SJCRH30 (cell line): Measurements from ENCODE around the gene ATP6V1G2. TPM values are rescaled to one million over a fixed set of nuclear protein-coding genes. Genes with fewer than 3 reads are reported as not detected.

ENCODE experiments used
- DNase-seq, 2 experiments: peaks; one replicate each; pipeline ENCODE4 v3.0.0-alpha.2; 2015 to 2020
- H3K27ac ChIP-seq: fragments of 250-450 bp; sonication (Bioruptor Pico); 2 replicates; pipeline ENCODE4 v1.5.1; 2020; ENCODE audit warnings: mild to moderate bottlenecking, moderate library complexity
- H3K27me3 ChIP-seq: fragments of 250-450 bp; sonication (Bioruptor Pico); 2 replicates; pipeline ENCODE4 v1.5.1; 2020; ENCODE audit warnings: mild to moderate bottlenecking, moderate library complexity
- H3K36me3 ChIP-seq: fragments of 250-450 bp; sonication (Bioruptor Pico); 2 replicates; pipeline ENCODE4 v1.5.1; 2020; ENCODE audit warnings: mild to moderate bottlenecking, moderate library complexity
- H3K4me1 ChIP-seq: fragments of 250-450 bp; sonication (Bioruptor Pico); 2 replicates; pipeline ENCODE4 v1.5.1; 2020; ENCODE audit warnings: mild to moderate bottlenecking, moderate library complexity
- H3K4me3 ChIP-seq: fragments of 250-450 bp; sonication (Bioruptor Pico); 2 replicates; pipeline ENCODE4 v1.5.1; 2020; ENCODE audit warnings: mild to moderate bottlenecking, moderate library complexity
- H3K9me3 ChIP-seq: fragments of 250-450 bp; sonication (Bioruptor Pico); replicated peaks from 2 replicates; pipeline ENCODE4 v1.5.1; 2020; ENCODE audit warnings: mild to moderate bottlenecking, moderate library complexity
- total RNA-seq: library from RNA; depleted of rRNA; stranded (reverse); fragments of >200 nt; shearing (Covaris generic); gene quantifications from 2 replicates; pipeline ENCODE4 v1.2.3, GENCODE V29; 2014

Gene ATP6V1G2
- total RNA-seq, 1 experiment from 2014 or later: 0.91 TPM

- H3K27me3 ChIP-seq: no peaks in the 10 kb centered on the region; the same call in 1 of the 2 replicates
- no peak overlapping the region for H3K27ac ChIP-seq
- no peak for DNase-seq
- H3K4me1 ChIP-seq: no peaks in the 10 kb centered on the region
- H3K9me3 ChIP-seq: no peaks in the 10 kb centered on the region
- H3K4me3 ChIP-seq: no peak overlapping the region
- H3K36me3 ChIP-seq: no peaks in the 10 kb centered on the region
These were observed 33.4 kb upstream of the ATP6V1G2 start for GRCh38 chr6:31579546-31580437.

- H3K9me3 ChIP-seq: no peaks in the 10 kb centered on the region
These were observed 32.7 kb upstream of the ATP6V1G2 start for GRCh38 chr6:31579119-31579505.

GRCh38 chr6:31578184-31579118 lies 32.0 kb upstream of the ATP6V1G2 start:
- no peaks in the 10 kb centered on the region for H3K36me3 ChIP-seq
- H3K9me3 ChIP-seq: no peaks in the 10 kb centered on the region
- no peaks in the 10 kb centered on the region; the same call in 1 of the 2 replicates for H3K27me3 ChIP-seq
- no peaks in the 10 kb centered on the region for H3K4me1 ChIP-seq
- DNase-seq: no peak
- H3K4me3 ChIP-seq: no peak overlapping the region
- H3K27ac ChIP-seq: no peak overlapping the region

More at GRCh38 chr6:31579119-31579505, 32.7 kb upstream of the ATP6V1G2 start:
- H3K4me3 ChIP-seq: no peak overlapping the region
- no peak overlapping the region for H3K27ac ChIP-seq
- no peaks in the 10 kb centered on the region for H3K4me1 ChIP-seq
- H3K36me3 ChIP-seq: no peaks in the 10 kb centered on the region
- DNase-seq: no peak
- H3K27me3 ChIP-seq: no peaks in the 10 kb centered on the region; the same call in 1 of the 2 replicates

- Histone ChIP-seq H3K27ac (no peak overlapping the region), H3K4me1 (no peaks in the 10 kb centered on the region), H3K9me3 (no peaks in the 10 kb centered on the region), H3K27me3 (peaks cover 2% of the 10 kb centered on the region; the same call in 1 of the 2 replicates), H3K36me3 (no peaks in the 10 kb centered on the region), H3K4me3 (no peak overlapping the region)
- no peak for DNase-seq
These were observed 31.2 kb upstream of the ATP6V1G2 start for GRCh38 chr6:31577579-31577966.

GRCh38 chr6:31576897-31577578 lies 30.6 kb upstream of the ATP6V1G2 start:
- H3K4me3 ChIP-seq: no peak overlapping the region
- no peaks in the 10 kb centered on the region for H3K9me3 ChIP-seq
- H3K4me1 ChIP-seq: no peaks in the 10 kb centered on the region
- DNase-seq: no peak
- H3K27ac ChIP-seq: no peak overlapping the region
- H3K36me3 ChIP-seq: no peaks in the 10 kb centered on the region
- H3K27me3 ChIP-seq: peaks cover 5% of the 10 kb centered on the region; the same call in 1 of the 2 replicates

- no peaks in the 10 kb centered on the region for H3K9me3 ChIP-seq
- H3K27me3 ChIP-seq: peaks cover 14% of the 10 kb centered on the region; the same call in 1 of the 2 replicates
- no peaks in the 10 kb centered on the region for H3K36me3 ChIP-seq
- peak; percentile 7 to 21 for DNase-seq
- no peak overlapping the region for H3K4me3 ChIP-seq
- H3K27ac ChIP-seq: no peak overlapping the region
- H3K4me1 ChIP-seq: no peaks in the 10 kb centered on the region
These were observed 29.7 kb upstream of the ATP6V1G2 start for GRCh38 chr6:31575952-31576685.

- H3K36me3 ChIP-seq: no peaks in the 10 kb centered on the region
- peaks cover 14% of the 10 kb centered on the region; the same call in 1 of the 2 replicates for H3K27me3 ChIP-seq
- no peaks in the 10 kb centered on the region for H3K9me3 ChIP-seq
- no peak within 1 kb of the TSS for H3K27ac ChIP-seq
- H3K4me1 ChIP-seq: no peaks in the 10 kb centered on the region
- H3K4me3 ChIP-seq: no peak within 1 kb of the TSS
- DNase-seq: no peak
These were observed 29.0 kb upstream of the ATP6V1G2 start, which contains the start of gene TNF for GRCh38 chr6:31575335-31575901. Gene TNF, plus strand, starts transcription at chr6:31575565. Its CDS starts 177 bp downstream, at chr6:31575742.

GRCh38 chr6:31574106-31575061 lies 28.0 kb upstream of the ATP6V1G2 start:
- Histone ChIP-seq H3K9me3 (no peaks in the 10 kb centered on the region), H3K4me1 (no peaks in the 10 kb centered on the region), H3K36me3 (no peaks in the 10 kb centered on the region), H3K27me3 (peaks cover 14% of the 10 kb centered on the region; the same call in 1 of the 2 replicates), H3K4me3 (no peak overlapping the region), H3K27ac (no peak overlapping the region)
- no peak for DNase-seq

GRCh38 chr6:31573239-31574105 lies 27.1 kb upstream of the ATP6V1G2 start:
- H3K27ac ChIP-seq: no peak overlapping the region
- H3K27me3 ChIP-seq: peaks cover 14% of the 10 kb centered on the region; the same call in 1 of the 2 replicates
- H3K4me1 ChIP-seq: no peaks in the 10 kb centered on the region
- no peaks in the 10 kb centered on the region for H3K9me3 ChIP-seq
- no peak overlapping the region for H3K4me3 ChIP-seq
- H3K36me3 ChIP-seq: no peaks in the 10 kb centered on the region
- DNase-seq: no peak

GRCh38 chr6:31572041-31572911 lies 25.9 kb upstream of the ATP6V1G2 start, which contains the start of gene LTA:
Gene LTA, plus strand, starts transcription at chr6:31572289. Its CDS starts 454 bp downstream, at chr6:31572743.
- no peak within 1 kb of the TSS for H3K27ac ChIP-seq
- H3K9me3 ChIP-seq: no peaks in the 10 kb centered on the region
- H3K4me1 ChIP-seq: no peaks in the 10 kb centered on the region
- peaks cover 14% of the 10 kb centered on the region; the same call in 1 of the 2 replicates for H3K27me3 ChIP-seq
- H3K4me3 ChIP-seq: no peak within 1 kb of the TSS
- DNase-seq: no peak
- H3K36me3 ChIP-seq: no peaks in the 10 kb centered on the region
